Endothelial cell of umbilical vein (primary cell): ENCODE results near the gene SYT7. TPM values are rescaled to one million over a fixed set of nuclear protein-coding genes. Genes with fewer than 3 reads are reported as not detected.

Experiments used
- BruUV-seq: library from RNA; stranded (reverse); fragments of 400-500 nt; replicated peaks from 2 replicates; lab custom pipeline; 2021; lab: Mats Ljungman, UMichigan
- CTCF ChIA-PET: fragments of 300-600, 350-600 bp; sonication (Branson Sonifier 250); formaldehyde crosslinking; loops from one replicate; lab custom pipeline; 2021; ENCODE audit warnings: antibody characterized with exemption, inconsistent platforms; lab: Charles Lee
- POLR2A ChIA-PET: fragments of 300-600, 350-600 bp; sonication (Branson Sonifier 250); formaldehyde crosslinking; loops from one replicate; lab custom pipeline; 2021; ENCODE audit warnings: antibody characterized with exemption, inconsistent platforms; lab: Charles Lee
- DNase-seq: peaks from one replicate; pipeline ENCODE4 v3.0.0-alpha.2; 2011; ENCODE audit warnings: low read depth, low spot score
- FAIRE-seq: peaks from 2 replicates; lab custom pipeline; 2011; peaks lifted over from hg19 to GRCh38; lab: Jason Lieb, UNC
- H2AFZ ChIP-seq: 2 replicates; pipeline ENCODE4 v1.6.0; 2012; ENCODE audit warnings: low read depth, low read length, control low read depth, inconsistent platforms
- H3K27ac ChIP-seq: 2 replicates; pipeline ENCODE4 v1.5.1; 2011; ENCODE audit warnings: low read depth, mild to moderate bottlenecking, control low read depth, low read length, moderate library complexity; ENCODE audit not compliant: insufficient read depth
- H3K27me3 ChIP-seq, 2 experiments: 2 replicates each; pipeline versions ENCODE4 v1.6.0 to v1.6.1; 2011; ENCODE audit warnings: low read length in 2 of 2, mixed read lengths in 1 of 2; ENCODE audit not compliant: control insufficient read depth in 2 of 2, insufficient read depth in 2 of 2
- H3K36me3 ChIP-seq, 2 experiments: 2 replicates in 1 of 2; 3 replicates in 1 of 2; pipeline ENCODE4 v1.5.1; 2011; ENCODE audit warnings: low read length in 2 of 2, mild to moderate bottlenecking in 1 of 2, moderate library complexity in 1 of 2; ENCODE audit not compliant: control insufficient read depth in 2 of 2, insufficient read depth in 2 of 2; ENCODE audit errors: extremely low read depth in 1 of 2
- H3K4me1 ChIP-seq: 3 replicates; pipeline ENCODE4 v1.5.1; 2011; ENCODE audit warnings: mild to moderate bottlenecking, low read length; ENCODE audit not compliant: control insufficient read depth, insufficient read depth; ENCODE audit errors: extremely low read depth
- H3K4me2 ChIP-seq: 2 replicates; pipeline ENCODE4 v1.6.1; 2011; ENCODE audit warnings: low read length, control low read depth, mixed read lengths; ENCODE audit not compliant: insufficient read depth
- H3K4me3 ChIP-seq, 3 experiments: fragments of 200-600 bp in 1 of 3; sonication (generic), shearing (Covaris generic) in 1 of 3; replicated peaks in 1 of 3; 2 replicates each; pipeline ENCODE4 v1.5.1; 2011 to 2016; ENCODE audit warnings: control low read depth in 3 of 3, low read length in 3 of 3, mild to moderate bottlenecking in 2 of 3, inconsistent platforms in 1 of 3, low read depth in 1 of 3, moderate library complexity in 1 of 3; ENCODE audit not compliant: insufficient read depth in 1 of 3
- H3K79me2 ChIP-seq: 2 replicates; pipeline ENCODE4 v1.6.0; 2012; ENCODE audit warnings: low read length, inconsistent platforms; ENCODE audit not compliant: control insufficient read depth, insufficient read depth
- H3K9ac ChIP-seq: replicated peaks from 2 replicates; pipeline ENCODE3; 2011; ENCODE audit warnings: low read length, control low read depth; ENCODE audit not compliant: insufficient read depth; ENCODE audit errors: extremely low read depth
- H3K9me1 ChIP-seq: replicated peaks from 3 replicates; pipeline ENCODE4 v1.6.0; 2011; ENCODE audit warnings: mild to moderate bottlenecking, low read length; ENCODE audit not compliant: control insufficient read depth, insufficient read depth; ENCODE audit errors: extremely low read depth
- H3K9me3 ChIP-seq: replicated peaks from 2 replicates; pipeline ENCODE4 v1.5.1; 2012; ENCODE audit warnings: low read length, inconsistent platforms; ENCODE audit not compliant: control insufficient read depth, insufficient read depth
- H4K20me1 ChIP-seq: replicated peaks from 2 replicates; pipeline ENCODE3; 2011; ENCODE audit warnings: mild to moderate bottlenecking, low read length; ENCODE audit not compliant: control insufficient read depth, insufficient read depth; ENCODE audit errors: extremely low read depth
- EZH2 ChIP-seq: IDR thresholded peaks from 2 replicates; pipeline ENCODE4 v1.6.1; 2012; ENCODE audit warnings: borderline replicate concordance, low read depth, mild to moderate bottlenecking, moderate library complexity, low read length, inconsistent platforms; ENCODE audit not compliant: severe bottlenecking
- FOS ChIP-seq: IDR thresholded peaks from 2 replicates; pipeline ENCODE4 v1.6.1; 2011; ENCODE audit warnings: mild to moderate bottlenecking, low read length, moderate library complexity, borderline replicate concordance; ENCODE audit not compliant: insufficient read depth
- MYC ChIP-seq: IDR thresholded peaks from one replicate; pipeline ENCODE4 v1.6.1; 2011; ENCODE audit warnings: mild to moderate bottlenecking, low read depth, low read length
- dilution Hi-C: fragments of 300-500 bp; cut with MboI; formaldehyde crosslinking; loops from one replicate; pipeline ENCODE4 v1.15.0; 2019; ENCODE audit warnings: low sequenced_read_pairs; ENCODE audit not compliant: extremely low pct_ligation_motif_present
- intact Hi-C: fragments of 100-400 bp; cut with micrococcal nuclease; formaldehyde crosslinking; loops from one replicate; pipeline ENCODE4 v1.10.0; 2022
- polyA plus RNA-seq, 4 experiments: library from polyadenylated mRNA; depleted of rRNA in 3 of 4; stranded (reverse) in 3 of 4; unstranded in 1 of 4; fragments of >200 nt; gene quantifications; 2 replicates each; pipeline versions ENCODE4 v1.2.1 to v1.2.3, GENCODE V29; 2011 to 2012; ENCODE audit warnings: missing spikeins in 1 of 4
- total RNA-seq: library from RNA; stranded (reverse); gene quantifications from 2 replicates; pipeline ENCODE4 v1.2.3, GENCODE V29; 2021
- TF ChIP-seq, protein P1 (sequence below), 2 donors: IDR thresholded peaks; 1 replicate in 1 of 2; 2 replicates in 1 of 2; pipeline ENCODE4 v1.5.1; 2011; ENCODE audit warnings: low read length in 2 of 2, mild to moderate bottlenecking in 2 of 2, moderate library complexity in 2 of 2, control low read depth in 1 of 2, inconsistent platforms in 1 of 2, low read depth in 1 of 2; ENCODE audit not compliant: insufficient read depth in 1 of 2; ENCODE audit errors: extremely low read depth in 1 of 2

SYT7 gene
- total and polyA plus RNA-seq, 2 donors (not counting 3 experiments of a cell fraction or from before 2014, with no cell fraction given), result 0.08 to 0.55 TPM

DNA sequence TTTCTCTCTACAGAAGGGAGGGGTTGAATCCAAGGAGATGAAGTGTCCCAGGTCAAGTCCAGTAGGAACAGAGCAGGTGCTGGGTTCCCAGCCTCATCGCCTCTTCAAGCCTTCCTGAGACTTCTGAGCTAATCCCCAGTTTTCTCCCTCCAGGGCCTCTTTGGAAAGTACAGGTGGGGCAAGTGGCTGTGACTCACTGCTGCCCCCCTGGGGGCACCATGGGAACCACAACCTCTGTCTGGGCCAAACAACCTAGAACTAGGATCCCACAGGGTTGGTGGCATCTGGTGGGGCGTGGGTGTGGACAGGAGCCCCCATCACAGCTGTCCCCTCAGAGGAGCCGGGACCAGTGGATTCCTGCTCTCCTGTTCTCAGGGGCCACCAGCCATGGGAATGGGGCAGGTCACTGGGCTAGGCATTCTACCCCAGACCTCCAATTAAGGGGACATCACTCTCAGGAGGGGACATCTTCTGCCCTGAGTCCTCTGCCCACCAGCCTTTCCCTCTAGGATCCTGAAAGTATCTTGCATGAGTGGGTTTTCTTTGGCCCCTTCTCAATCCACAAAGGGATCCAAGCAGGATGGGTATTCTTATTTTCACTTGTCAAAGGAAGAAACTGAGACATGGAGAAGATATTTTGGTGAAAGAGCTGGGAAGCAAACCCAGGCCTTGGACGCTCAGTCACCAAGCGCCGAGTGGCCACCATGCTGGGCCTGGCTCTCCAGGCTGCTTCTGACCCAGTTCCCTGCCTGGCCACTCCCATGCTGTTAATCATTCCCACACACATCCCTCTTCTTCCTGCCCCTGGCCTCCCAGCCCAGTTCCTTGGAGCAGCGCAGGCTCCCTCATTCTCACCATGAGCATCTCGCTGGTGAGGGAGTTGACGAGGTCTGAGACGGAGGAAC, 48.5 kb downstream of the SYT7 start:
- FAIRE-seq, result no peak

More for the DNA sequence above, 48.5 kb downstream of the SYT7 start:
- no peaks in the 10 kb centered on the region for H3K79me2 ChIP-seq
- intact Hi-C loops (loop anchor here (1.0 kb wide), 1 partner anchor 96 kb away; no protein-coding TSS in a partner anchor), dilution Hi-C loops (no loop called here)
- no peaks in the 10 kb centered on the region for H3K36me3 ChIP-seq
- DNase-seq, result peak; percentile 25
- TF ChIP-seq EZH2, result no peak
- TF ChIP-seq, protein P1, sequence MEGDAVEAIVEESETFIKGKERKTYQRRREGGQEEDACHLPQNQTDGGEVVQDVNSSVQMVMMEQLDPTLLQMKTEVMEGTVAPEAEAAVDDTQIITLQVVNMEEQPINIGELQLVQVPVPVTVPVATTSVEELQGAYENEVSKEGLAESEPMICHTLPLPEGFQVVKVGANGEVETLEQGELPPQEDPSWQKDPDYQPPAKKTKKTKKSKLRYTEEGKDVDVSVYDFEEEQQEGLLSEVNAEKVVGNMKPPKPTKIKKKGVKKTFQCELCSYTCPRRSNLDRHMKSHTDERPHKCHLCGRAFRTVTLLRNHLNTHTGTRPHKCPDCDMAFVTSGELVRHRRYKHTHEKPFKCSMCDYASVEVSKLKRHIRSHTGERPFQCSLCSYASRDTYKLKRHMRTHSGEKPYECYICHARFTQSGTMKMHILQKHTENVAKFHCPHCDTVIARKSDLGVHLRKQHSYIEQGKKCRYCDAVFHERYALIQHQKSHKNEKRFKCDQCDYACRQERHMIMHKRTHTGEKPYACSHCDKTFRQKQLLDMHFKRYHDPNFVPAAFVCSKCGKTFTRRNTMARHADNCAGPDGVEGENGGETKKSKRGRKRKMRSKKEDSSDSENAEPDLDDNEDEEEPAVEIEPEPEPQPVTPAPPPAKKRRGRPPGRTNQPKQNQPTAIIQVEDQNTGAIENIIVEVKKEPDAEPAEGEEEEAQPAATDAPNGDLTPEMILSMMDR (IDR thresholded peaks at IDR 0.05; ENCODE audit: extremely low read depth in 1 of 2, insufficient read depth in 1 of 2, low read depth in 1 of 2, low read length in 2 of 2), result peak; percentile 76 to 88
- no peak for TF ChIP-seq MYC
- TF ChIP-seq FOS, result no peak
- ChIA-PET CTCF (interaction anchor here (0.7 to 4.0 kb wide), 23 partner anchors 8 to 106 kb away, joined by 3 to 27 read pairs (median 5); partner anchors contain the start of gene LRRC10B), POLR2A (no interaction called here)
- H3K9me3 ChIP-seq, result no peaks in the 10 kb centered on the region
- H3K4me1 ChIP-seq, result no peaks in the 10 kb centered on the region
- BruUV-seq, result no TSS peak
- H3K27me3 ChIP-seq, result no peaks in the 10 kb centered on the region
- no peaks in the 10 kb centered on the region for H4K20me1 ChIP-seq
- no peak overlapping the region for H3K9ac ChIP-seq
- H2AFZ ChIP-seq, result no peak overlapping the region
- H3K9me1 ChIP-seq, result no peaks in the 10 kb centered on the region
- no peak overlapping the region for H3K27ac ChIP-seq
- H3K4me3 ChIP-seq, result no peak overlapping the region
- no peak overlapping the region for H3K4me2 ChIP-seq
